Keratinocyte (primary cell): ENCODE measurements around the gene DGLUCY.

Experiments
- CTCF ChIP-seq, 3 experiments: IDR thresholded peaks in 1 of 3; conservative IDR thresholded peaks in 1 of 3; optimal IDR thresholded peaks in 1 of 3; 2 replicates in 2 of 3; 3 replicates in 1 of 3; pipeline versions ENCODE3 to v1.5.1; 2011; ENCODE audit warnings: low read length in 3 of 3, mild to moderate bottlenecking in 3 of 3, moderate library complexity in 2 of 3, control low read depth in 1 of 3, inconsistent platforms in 1 of 3; ENCODE audit not compliant: insufficient read depth in 2 of 3; ENCODE audit errors: extremely low read depth in 1 of 3
- EZH2 ChIP-seq: IDR thresholded peaks from one replicate; pipeline ENCODE4 v1.6.1; 2012; ENCODE audit warnings: inconsistent platforms, mild to moderate bottlenecking, low read length, moderate library complexity

DNA sequence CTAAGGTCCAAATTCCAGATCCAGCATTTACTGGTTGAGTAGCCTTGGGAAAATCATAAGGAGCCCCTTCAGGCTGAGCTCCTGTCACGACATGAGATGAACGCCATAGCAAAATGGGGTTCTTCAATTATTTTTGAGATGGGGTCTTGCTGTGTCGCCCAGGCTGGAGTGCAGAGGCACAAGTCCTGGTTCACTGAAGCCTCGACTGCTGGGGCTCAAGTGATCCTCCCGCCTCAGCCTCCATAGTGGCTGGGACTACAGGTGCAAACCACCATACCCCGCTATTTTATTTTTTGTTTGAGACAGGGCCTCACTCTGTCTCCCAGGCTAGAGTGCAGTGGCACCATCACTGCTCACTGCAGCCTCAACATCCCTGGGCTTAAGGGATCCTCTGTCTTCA lies 156.3 kb downstream of the DGLUCY start:
- TF ChIP-seq EZH2: no peak
- TF ChIP-seq CTCF (optimal IDR thresholded peaks at IDR 0.05 in 1 of 3, IDR thresholded peaks at IDR 0.05 in 1 of 3, conservative IDR thresholded peaks at IDR 0.05 in 1 of 3; ENCODE audit: extremely low read depth in 1 of 3, insufficient read depth in 2 of 3, low read length in 3 of 3): no peak
